HepG2 (cell line): ENCODE measurements around the gene ATP13A4. TPM values are rescaled to one million over a fixed set of nuclear protein-coding genes. Genes with fewer than 3 reads are reported as not detected.

Experiments
- ATAC-seq: fragments of 200-7000 bp; cut with Tn5 transposase; 3 replicates; pipeline ENCODE4 v1.9.1; 2020; ENCODE audit warnings: mild to moderate bottlenecking, moderate library complexity
- BruUV-seq: library from RNA; stranded (reverse); fragments of 400-500 nt; replicated peaks from 2 replicates; lab custom pipeline; 2021; lab: Mats Ljungman, UMichigan
- CTCF ChIA-PET: fragments of 300-600 bp; formaldehyde crosslinking; extraction: SDS; loops from one replicate; lab custom pipeline; 2021; ENCODE audit warnings: low total read pairs, inconsistent platforms, low intra/inter-chr PET ratio; lab: Yijun Ruan, JAX
- POLR2A ChIA-PET: fragments of 350-600 bp; sonication (Branson Sonifier 250); formaldehyde crosslinking; loops from one replicate; lab custom pipeline; 2020; ENCODE audit warnings: antibody characterized with exemption, inconsistent platforms; lab: Yijun Ruan, JAX
- DNase-seq: peaks from one replicate; pipeline ENCODE4 v3.0.0-alpha.2; 2015; ENCODE audit warnings: low spot score
- FAIRE-seq: peaks from 3 replicates; lab custom pipeline; 2011; peaks lifted over from hg19 to GRCh38; lab: Jason Lieb, UNC
- H2AFZ ChIP-seq: one replicate; pipeline ENCODE4 v1.6.1; 2011; ENCODE audit warnings: low read length, inconsistent platforms
- H3K27ac ChIP-seq: fragments of 300-600 bp; 3 replicates; pipeline ENCODE4 v1.8.0; 2011; ENCODE audit warnings: mixed run types, mild to moderate bottlenecking, mixed read lengths, low read length, inconsistent platforms; ENCODE audit not compliant: insufficient read depth; ENCODE audit errors: extremely low read length
- H3K27me3 ChIP-seq, 2 experiments: fragments of 200-600 bp in 1 of 2; 2 replicates in 1 of 2; 3 replicates in 1 of 2; pipeline versions ENCODE4 v1.6.0 to v1.8.0; 2011; ENCODE audit warnings: low read length in 2 of 2, mild to moderate bottlenecking in 2 of 2, moderate library complexity in 2 of 2, inconsistent platforms in 1 of 2; ENCODE audit not compliant: insufficient read depth in 2 of 2, control insufficient read depth in 1 of 2
- H3K36me3 ChIP-seq, 2 experiments: fragments of 200-600 bp in 1 of 2; replicated peaks in 1 of 2; 2 replicates in 1 of 2; 3 replicates in 1 of 2; pipeline versions ENCODE4 v1.5.1 to v1.8.0; 2011; ENCODE audit warnings: low read length in 2 of 2, inconsistent platforms in 1 of 2; ENCODE audit not compliant: insufficient read depth in 2 of 2, control insufficient read depth in 1 of 2
- H3K4me1 ChIP-seq: 2 replicates; pipeline ENCODE4 v1.5.1; 2012; ENCODE audit warnings: low read length, inconsistent platforms; ENCODE audit not compliant: insufficient read depth
- H3K4me2 ChIP-seq: 2 replicates; pipeline ENCODE4 v1.6.0; 2011; ENCODE audit warnings: low read depth, low read length, inconsistent platforms
- H3K4me3 ChIP-seq, 3 experiments: fragments of 200-600 bp in 1 of 3; sonication (generic), shearing (Covaris generic) in 1 of 3; replicated peaks in 1 of 3; 2 replicates each; pipeline ENCODE4 v1.5.1; 2011 to 2016; ENCODE audit warnings: low read length in 3 of 3, inconsistent platforms in 2 of 3, low read depth in 2 of 3, mild to moderate bottlenecking in 2 of 3, control low read depth in 1 of 3, mixed read lengths in 1 of 3; ENCODE audit not compliant: insufficient read depth in 1 of 3
- H3K79me2 ChIP-seq: one replicate; pipeline ENCODE4 v1.6.1; 2011; ENCODE audit warnings: low read length, inconsistent platforms; ENCODE audit not compliant: insufficient read depth
- H3K9ac ChIP-seq: 2 replicates; pipeline ENCODE4 v1.6.0; 2011; ENCODE audit warnings: mild to moderate bottlenecking, low read depth, low read length, inconsistent platforms; ENCODE audit not compliant: insufficient read depth
- H3K9me3 ChIP-seq: 2 replicates; pipeline ENCODE4 v1.5.1; 2012; ENCODE audit warnings: mild to moderate bottlenecking, low read length
- H4K20me1 ChIP-seq: 2 replicates; pipeline ENCODE4 v1.6.0; 2011; ENCODE audit warnings: inconsistent platforms, mild to moderate bottlenecking, low read length, moderate library complexity; ENCODE audit not compliant: insufficient read depth
- FOXO4 ChIP-seq: sonication (generic); formaldehyde crosslinking; conservative IDR thresholded peaks from 2 replicates; pipeline ENCODE4 v1.8.1; 2023; ENCODE audit warnings: missing genetic modification reagents
- JUNB ChIP-seq: sonication (generic); formaldehyde crosslinking; IDR thresholded peaks from 2 replicates; pipeline ENCODE4 v1.8.0; 2022; ENCODE audit warnings: missing genetic modification reagents, mild to moderate bottlenecking, borderline replicate concordance
- PAF1 ChIP-seq: IDR thresholded peaks from 2 replicates; pipeline ENCODE4 v1.6.1; 2016; ENCODE audit warnings: missing genetic modification reagents, missing compliant biosample characterization
- POLR2AphosphoS5 ChIP-seq: IDR thresholded peaks from 2 replicates; pipeline ENCODE4 v1.6.1; 2012; ENCODE audit warnings: low read depth, low read length
- SAFB2 ChIP-seq: sonication (generic); formaldehyde crosslinking; IDR thresholded peaks from 2 replicates; pipeline ENCODE4 v1.5.1; 2020; ENCODE audit warnings: missing genetic modification reagents, low read depth, mild to moderate bottlenecking, borderline replicate concordance
- ZBTB20 ChIP-seq: sonication (generic); formaldehyde crosslinking; IDR thresholded peaks from 2 replicates; pipeline ENCODE4 v1.8.1; 2023; ENCODE audit warnings: missing genetic modification reagents, low read depth, mild to moderate bottlenecking, borderline replicate concordance
- ZNF17 ChIP-seq: sonication (generic); formaldehyde crosslinking; IDR thresholded peaks from 2 replicates; pipeline ENCODE4 v1.5.0; 2020; ENCODE audit warnings: mild to moderate bottlenecking, missing genetic modification reagents
- ZNF232 ChIP-seq: sonication (generic); formaldehyde crosslinking; IDR thresholded peaks from 2 replicates; pipeline ENCODE4 v1.4.0; 2020; ENCODE audit warnings: missing genetic modification reagents, borderline replicate concordance
- ZNF430 ChIP-seq: sonication (generic); formaldehyde crosslinking; IDR thresholded peaks from 2 replicates; pipeline ENCODE4 v1.9.0; 2021; ENCODE audit warnings: mild to moderate bottlenecking, missing genetic modification reagents
- ZNF432 ChIP-seq: sonication (generic); formaldehyde crosslinking; IDR thresholded peaks from 2 replicates; pipeline ENCODE4 v1.5.0; 2020; ENCODE audit warnings: missing genetic modification reagents, mild to moderate bottlenecking, borderline replicate concordance
- ZNF766 ChIP-seq: sonication (generic); formaldehyde crosslinking; IDR thresholded peaks from 2 replicates; pipeline ENCODE4 v1.5.0; 2020; ENCODE audit warnings: missing genetic modification reagents, borderline replicate concordance
- WGBS: methylation state at CpG from one replicate; pipeline ENCODE4 v1.1.6; 2017; ENCODE audit warnings: low lambda C conversion rate; 5-methylcytosine and 5-hydroxymethylcytosine counted together
- in situ Hi-C: cut with HindIII; loops from 2 replicates; pipeline ENCODE4 v1.10.0; 2017; ENCODE audit warnings: low pct_unique_long_range_greater_than_20kb; ENCODE audit not compliant: extremely low pct_ligation_motif_present
- intact Hi-C: fragments of 100-400 bp; cut with micrococcal nuclease; formaldehyde crosslinking; loops from one replicate; pipeline ENCODE4 v1.10.0; 2022; ENCODE audit not compliant: unreplicated experiment
- polyA plus RNA-seq, 8 experiments: library from polyadenylated mRNA; depleted of rRNA in 3 of 8; stranded (reverse) in 7 of 8; unstranded in 1 of 8; fragments of >200 nt; fragmentation: Illumina TruSeq in 4 of 8; extraction: Trizol in 4 of 8; gene quantifications; 2 replicates each; pipeline versions ENCODE4 v1.2.1 to v1.2.3, GENCODE V29; 2011 to 2016; ENCODE audit warnings: low read depth in 4 of 8, missing spikeins in 1 of 8, mixed read lengths in 1 of 8; ENCODE audit not compliant: insufficient read depth in 1 of 8
- total RNA-seq, 5 experiments: library from RNA; depleted of rRNA; stranded (reverse); fragments of >200 nt; fragmentation: Illumina TruSeq; extraction: Trizol; gene quantifications; 2 replicates each; pipeline ENCODE4 v1.2.3, GENCODE V29; 2016; ENCODE audit warnings: low read depth in 1 of 5
- TF ChIP-seq, protein P1 (sequence below): IDR thresholded peaks from 2 replicates; pipeline ENCODE4 v1.6.1; 2012; ENCODE audit warnings: inconsistent platforms

ATP13A4 gene
- total and polyA plus RNA-seq, 2 of the 13 experiments (the other 11 are each of a cell fraction or from before 2014, with no cell fraction given): 0.01 to 0.07 TPM

- TF ChIP-seq, protein P1, sequence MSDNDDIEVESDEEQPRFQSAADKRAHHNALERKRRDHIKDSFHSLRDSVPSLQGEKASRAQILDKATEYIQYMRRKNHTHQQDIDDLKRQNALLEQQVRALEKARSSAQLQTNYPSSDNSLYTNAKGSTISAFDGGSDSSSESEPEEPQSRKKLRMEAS: no peak
- no peak for TF ChIP-seq ZNF432
- no peak for TF ChIP-seq ZNF766 (CRISPR knock-in tag)
- TF ChIP-seq SAFB2 (CRISPR knock-in tag): no peak
Measured at GRCh38 chr3:193389335-193389734, 165.4 kb downstream of the ATP13A4 start (continued).

DNA sequence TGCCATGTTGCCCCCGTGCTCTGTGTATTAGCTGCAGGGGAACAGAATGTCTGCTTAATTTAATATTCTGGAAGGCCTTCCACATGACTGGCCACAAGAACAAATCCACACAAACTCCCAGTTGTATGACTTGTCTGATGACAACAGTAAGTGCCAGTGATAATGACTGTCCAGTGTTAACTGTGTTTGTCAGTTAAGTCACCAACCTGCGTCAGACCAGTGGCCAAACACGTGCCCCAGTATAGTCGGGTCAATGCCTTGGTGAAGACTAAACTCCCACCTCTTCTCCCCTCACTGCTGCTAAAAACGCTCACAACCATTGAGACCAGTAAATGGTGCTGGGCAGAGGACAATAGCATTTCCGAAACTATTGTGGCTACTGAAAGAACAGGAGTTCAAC lies 166.3 kb downstream of the ATP13A4 start:
- no peaks in the 10 kb centered on the region for H4K20me1 ChIP-seq
- H3K27me3 ChIP-seq: no peaks in the 10 kb centered on the region; a peak in 1 of 5 replicates
- H3K4me3 ChIP-seq: no peak overlapping the region
- in situ Hi-C loops: no loop called here
- FAIRE-seq (no peak), ATAC-seq (no peak), DNase-seq (no peak)
- WGBS: 7% methylated on average over 5 of the region's 6 CpGs
- H2AFZ ChIP-seq: no peak overlapping the region
- H3K4me2 ChIP-seq: no peak overlapping the region
- ChIA-PET CTCF (no interaction called here), POLR2A (no interaction called here)
- TF ChIP-seq POLR2AphosphoS5 (no peak), ZNF430 (CRISPR knock-in tag) (no peak), ZBTB20 (CRISPR knock-in tag) (no peak), ZNF232 (no peak), PAF1 (CRISPR knock-in tag) (no peak), FOXO4 (CRISPR knock-in tag) (no peak), JUNB (CRISPR knock-in tag) (no peak), ZNF17 (CRISPR knock-in tag) (no peak)
- H3K4me1 ChIP-seq: no peaks in the 10 kb centered on the region
- H3K27ac ChIP-seq: no peak overlapping the region
- no peak overlapping the region for H3K9ac ChIP-seq
- BruUV-seq: no TSS peak
- no peaks in the 10 kb centered on the region for H3K36me3 ChIP-seq
- no peaks in the 10 kb centered on the region for H3K79me2 ChIP-seq
- no peaks in the 10 kb centered on the region for H3K9me3 ChIP-seq
- intact Hi-C loops: no loop called here
